ENCODE measurements around the gene TMEM150A.

TMEM150A gene

DNA sequence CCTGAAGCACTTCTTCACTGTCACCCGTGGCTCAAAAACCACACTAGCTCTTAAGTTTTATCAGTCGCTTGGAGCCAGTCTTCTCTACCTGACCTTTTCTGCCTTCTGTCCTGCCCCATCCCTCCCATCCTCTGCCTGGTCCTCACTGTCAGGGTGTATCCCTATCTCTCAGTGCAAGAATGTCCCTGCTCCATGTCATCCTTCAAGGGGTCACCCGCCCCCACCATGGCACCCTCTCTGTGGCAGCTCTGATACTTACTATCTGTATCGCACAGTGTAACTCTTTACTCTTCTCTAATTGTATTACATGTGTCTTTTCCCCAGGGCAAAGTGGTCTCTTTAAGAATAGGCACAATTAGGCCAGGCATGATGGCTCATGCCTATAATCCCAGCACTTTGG is 13.9 kb downstream of the TMEM150A start:
- Mint-ChIP-seq H3K4me3 (no peak overlapping the region), H3K4me1 (peaks cover 37% of the 10 kb centered on the region), H3K27ac (peak overlapping the region; percentile 15 to 39 (median 18)), H3K36me3 (ENCODE audit: low read depth) (no peaks in the 10 kb centered on the region), H3K27me3 (ENCODE audit: low read depth) (no peaks in the 10 kb centered on the region), H3K9me3 (no peaks in the 10 kb centered on the region)
- no peak for TF ChIP-seq CTCF (IDR thresholded peaks at IDR 0.05; ENCODE audit: unreplicated experiment in 3 of 3)

DNA sequence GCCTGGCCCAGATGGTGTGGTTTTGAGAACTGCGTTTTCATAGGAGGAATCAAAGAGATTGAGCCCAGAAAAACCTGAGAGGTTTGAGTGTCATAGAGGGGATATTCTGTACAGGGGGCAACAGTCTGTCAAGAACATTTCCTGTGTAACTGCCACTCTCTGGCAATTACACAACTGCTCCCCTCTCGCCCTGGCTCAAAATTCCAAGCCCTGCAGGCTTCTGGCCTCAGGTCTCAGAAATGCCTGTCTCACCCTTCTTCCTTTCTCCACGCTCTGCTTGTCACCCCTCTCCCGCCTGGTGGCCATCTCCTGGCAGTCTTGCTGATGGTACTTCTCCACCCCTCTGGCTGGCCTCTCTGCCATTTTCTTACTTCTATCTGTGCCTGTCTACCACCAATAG is 14.3 kb downstream of the TMEM150A start:
- no peak for TF ChIP-seq CTCF (IDR thresholded peaks at IDR 0.05; ENCODE audit: unreplicated experiment in 3 of 3)
- H3K4me1 Mint-ChIP-seq: peaks cover 37% of the 10 kb centered on the region
- peak overlapping the region; percentile 15 to 39 (median 18) for H3K27ac Mint-ChIP-seq
- H3K27me3 Mint-ChIP-seq (ENCODE audit: low read depth): no peaks in the 10 kb centered on the region
- no peaks in the 10 kb centered on the region for H3K36me3 Mint-ChIP-seq (ENCODE audit: low read depth)
- no peaks in the 10 kb centered on the region for H3K9me3 Mint-ChIP-seq
- no peak overlapping the region for H3K4me3 Mint-ChIP-seq

DNA sequence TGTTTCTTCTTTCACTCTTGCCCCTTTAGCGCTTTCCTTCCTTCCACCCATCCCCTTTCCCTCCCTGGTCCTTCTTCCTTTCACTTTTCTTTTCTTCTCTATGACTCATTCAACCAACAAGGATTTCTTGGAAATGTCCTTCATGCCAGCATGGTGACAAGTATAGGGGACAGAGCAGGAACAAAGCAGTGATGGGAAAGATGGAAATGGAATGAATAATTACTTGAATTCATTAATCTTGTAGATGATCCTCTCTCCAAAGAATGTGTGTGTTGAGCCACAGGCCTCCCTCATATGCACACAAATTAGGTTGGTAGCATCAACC is 16.8 kb downstream of the TMEM150A start:
- TF ChIP-seq CTCF (IDR thresholded peaks at IDR 0.05; ENCODE audit: unreplicated experiment in 3 of 3): no peak
- no peaks in the 10 kb centered on the region for H3K9me3 Mint-ChIP-seq
- H3K4me1 Mint-ChIP-seq: peaks cover 42% of the 10 kb centered on the region
- H3K36me3 Mint-ChIP-seq (ENCODE audit: low read depth): peaks cover 5% of the 10 kb centered on the region
- no peaks in the 10 kb centered on the region for H3K27me3 Mint-ChIP-seq (ENCODE audit: low read depth)
- peak overlapping the region; percentile 62 to 95 (median 85) for H3K27ac Mint-ChIP-seq
- H3K4me3 Mint-ChIP-seq: no peak overlapping the region

DNA sequence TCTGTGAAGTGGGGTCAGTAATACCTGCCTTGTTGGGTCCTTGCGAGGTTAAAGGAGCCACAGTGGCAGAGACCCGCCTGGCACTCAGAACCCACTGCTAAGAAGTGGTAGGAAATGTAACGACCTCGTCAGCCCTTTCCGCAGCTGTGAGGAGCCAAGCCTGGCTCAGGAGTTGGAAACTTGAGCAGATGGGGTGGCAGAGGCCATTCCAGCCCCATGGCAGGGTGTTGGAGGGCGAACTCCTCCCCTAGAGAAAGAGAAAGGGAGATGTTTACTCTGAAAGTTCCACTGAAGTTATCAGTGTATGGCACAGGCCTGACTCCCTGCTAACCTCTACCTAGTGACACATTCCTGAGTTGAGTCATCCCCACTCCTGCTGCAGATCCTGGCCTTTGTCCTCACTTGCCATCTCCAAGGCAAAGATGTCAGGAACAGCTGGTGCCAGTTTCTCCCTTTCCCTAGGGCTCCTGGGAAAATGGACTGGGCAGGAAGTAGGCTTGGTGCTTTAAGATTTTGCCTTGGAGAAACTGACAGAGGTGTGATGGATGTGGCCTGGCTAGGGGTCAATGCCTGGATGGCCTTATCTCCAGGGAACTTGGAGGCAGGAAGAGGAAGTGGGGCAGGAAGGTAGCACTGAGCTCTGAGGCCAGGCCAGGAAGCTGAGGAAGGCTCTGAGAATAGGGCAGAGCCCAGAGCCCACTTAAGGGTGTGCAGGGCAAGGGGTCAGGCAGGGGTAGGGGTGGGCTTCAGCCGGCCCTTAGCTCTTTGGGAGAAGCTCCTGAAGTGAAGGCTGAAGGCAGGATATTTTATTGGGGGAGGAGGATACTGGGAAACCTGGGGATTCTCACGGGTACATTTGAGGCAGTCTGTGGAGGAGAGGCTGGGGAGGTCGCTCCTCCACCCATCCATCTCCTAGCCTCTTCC is 17.4 kb downstream of the TMEM150A start:
- peaks cover 39% of the 10 kb centered on the region for H3K4me1 Mint-ChIP-seq
- peak overlapping the region in 2 of 3 experiments; percentile 25 to 27 for H3K4me3 Mint-ChIP-seq
- no peaks in the 10 kb centered on the region for H3K9me3 Mint-ChIP-seq
- TF ChIP-seq CTCF (IDR thresholded peaks at IDR 0.05; ENCODE audit: unreplicated experiment in 3 of 3): no peak
- no peaks in the 10 kb centered on the region for H3K27me3 Mint-ChIP-seq (ENCODE audit: low read depth)
- peaks cover 5% of the 10 kb centered on the region for H3K36me3 Mint-ChIP-seq (ENCODE audit: low read depth)
- H3K27ac Mint-ChIP-seq: peak overlapping the region; percentile 62 to 95 (median 85)

DNA sequence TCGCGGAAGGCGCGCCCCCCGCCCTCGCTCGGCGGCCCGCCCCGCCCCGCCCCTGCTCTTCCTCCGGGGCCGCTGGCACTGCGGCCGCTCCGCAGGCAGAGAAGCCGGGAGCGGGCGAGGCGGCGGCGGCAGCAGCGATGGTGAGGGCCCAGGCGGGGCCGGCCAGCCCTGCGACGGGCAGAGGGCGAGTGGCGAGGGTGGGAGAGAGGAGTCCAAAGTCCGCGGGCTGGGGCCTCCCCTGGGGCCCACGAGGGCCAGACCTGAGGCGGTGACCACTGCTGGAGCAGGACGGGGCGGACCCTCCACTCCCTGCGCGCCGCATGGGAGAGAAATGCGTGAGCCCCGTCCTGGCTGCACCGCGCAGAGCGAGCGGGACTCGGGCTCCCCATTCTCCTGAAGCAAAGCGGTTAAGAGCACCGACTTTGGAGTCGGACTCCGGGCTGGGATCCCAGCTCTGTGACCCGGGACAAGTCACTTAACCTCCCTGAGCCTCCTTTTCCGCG is 18.1 kb downstream of the TMEM150A start, which contains the start of gene VAMP5:
Gene VAMP5 (plus strand): TSS at position 78 of the 503 bp plus-strand sequence. CDS start 60 bp downstream, at position 138.
- Mint-ChIP-seq H3K27ac (peak within 1 kb of the TSS; percentile 62 to 95 (median 85)), H3K4me1 (peaks cover 41% of the 10 kb centered on the region), H3K36me3 (ENCODE audit: low read depth) (peaks cover 5% of the 10 kb centered on the region), H3K9me3 (no peaks in the 10 kb centered on the region), H3K27me3 (ENCODE audit: low read depth) (no peaks in the 10 kb centered on the region), H3K4me3 (peak within 1 kb of the TSS in 2 of 3 experiments; percentile 25 to 27)
- TF ChIP-seq CTCF (IDR thresholded peaks at IDR 0.05; ENCODE audit: unreplicated experiment in 3 of 3): no peak

Data from nephron (organoid).